Epidermal melanocyte (primary cell): Measurements from ENCODE around the gene METTL5.

ENCODE experiments used
- DNase-seq: peaks from one replicate; pipeline ENCODE4 v3.0.0; 2011; ENCODE audit warnings: low spot score; ENCODE audit not compliant: insufficient read length

The METTL5 gene

GRCh38 chr2:169782513-169782912 is 42.2 kb downstream of the METTL5 start:
- no peak for DNase-seq

GRCh38 chr2:169781249-169782013 is 43.3 kb downstream of the METTL5 start:
- no peak for DNase-seq

- no peak for DNase-seq
These were observed 46.3 kb downstream of the METTL5 start for GRCh38 chr2:169778446-169778845.

GRCh38 chr2:169776252-169776761 is 48.4 kb downstream of the METTL5 start:
- no peak for DNase-seq

- DNase-seq = no peak
These were observed 48.9 kb downstream of the METTL5 start for GRCh38 chr2:169775765-169776164.

GRCh38 chr2:169775354-169775753 is 49.4 kb downstream of the METTL5 start:
- DNase-seq = no peak

- no peak for DNase-seq
These were observed 52.1 kb downstream of the METTL5 start for GRCh38 chr2:169772651-169773050.

- no peak for DNase-seq
These were observed 53.1 kb downstream of the METTL5 start for GRCh38 chr2:169771612-169772011.

- no peak for DNase-seq
These were observed 53.7 kb downstream of the METTL5 start for GRCh38 chr2:169771021-169771420.

- DNase-seq = no peak
These were observed 56.3 kb downstream of the METTL5 start for GRCh38 chr2:169768262-169768995.

GRCh38 chr2:169767243-169767888 is 57.3 kb downstream of the METTL5 start:
- DNase-seq = peak; percentile 68

GRCh38 chr2:169765523-169765922 is 59.2 kb downstream of the METTL5 start:
- no peak for DNase-seq

GRCh38 chr2:169761970-169762292 is 62.8 kb downstream of the METTL5 start:
- no peak for DNase-seq
